HG03103 (cell line): ENCODE results near the gene CHAD.

Experiments used
- ATAC-seq: cut with Tn5 transposase; IDR thresholded peaks from one replicate; pipeline ENCODE4 v1.9.1; 2021; ENCODE audit warnings: low read depth; ENCODE audit not compliant: unreplicated experiment

CHAD gene, protein sequence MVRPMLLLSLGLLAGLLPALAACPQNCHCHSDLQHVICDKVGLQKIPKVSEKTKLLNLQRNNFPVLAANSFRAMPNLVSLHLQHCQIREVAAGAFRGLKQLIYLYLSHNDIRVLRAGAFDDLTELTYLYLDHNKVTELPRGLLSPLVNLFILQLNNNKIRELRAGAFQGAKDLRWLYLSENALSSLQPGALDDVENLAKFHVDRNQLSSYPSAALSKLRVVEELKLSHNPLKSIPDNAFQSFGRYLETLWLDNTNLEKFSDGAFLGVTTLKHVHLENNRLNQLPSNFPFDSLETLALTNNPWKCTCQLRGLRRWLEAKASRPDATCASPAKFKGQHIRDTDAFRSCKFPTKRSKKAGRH

DNA sequence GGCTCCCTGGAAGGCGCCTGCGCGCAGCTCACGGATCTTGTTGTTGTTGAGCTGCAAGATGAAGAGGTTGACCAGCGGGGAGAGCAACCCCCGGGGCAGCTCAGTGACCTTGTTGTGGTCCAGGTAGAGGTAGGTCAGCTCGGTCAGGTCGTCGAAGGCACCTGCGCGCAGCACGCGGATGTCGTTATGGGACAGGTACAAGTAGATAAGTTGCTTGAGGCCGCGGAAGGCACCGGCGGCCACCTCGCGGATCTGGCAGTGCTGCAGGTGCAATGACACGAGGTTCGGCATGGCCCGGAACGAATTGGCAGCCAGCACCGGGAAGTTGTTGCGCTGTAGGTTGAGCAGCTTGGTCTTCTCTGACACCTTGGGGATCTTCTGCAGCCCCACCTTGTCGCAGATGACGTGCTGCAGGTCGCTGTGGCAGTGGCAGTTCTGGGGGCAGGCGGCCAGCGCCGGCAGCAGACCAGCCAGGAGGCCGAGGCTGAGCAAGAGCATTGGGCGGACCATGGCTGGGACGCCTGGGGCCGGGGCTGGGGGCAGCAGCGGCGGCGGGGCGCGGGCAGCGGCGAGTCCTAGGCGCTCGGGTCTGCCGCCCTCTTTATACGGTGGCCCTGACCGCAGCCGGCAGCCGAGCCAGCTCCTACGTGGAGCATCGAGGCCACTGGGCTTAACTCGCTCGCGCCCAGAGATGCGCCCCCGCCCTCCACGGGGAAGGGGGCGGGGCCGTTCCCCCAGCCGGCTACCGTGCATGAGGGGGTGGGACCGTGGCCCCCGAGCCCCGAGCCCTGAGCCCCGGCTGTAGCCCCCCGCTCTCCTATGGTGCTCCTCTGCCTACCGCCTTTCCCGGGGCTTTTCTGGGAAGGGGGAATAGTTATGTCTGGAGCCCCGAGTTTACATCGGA is at the start of gene CHAD:
Gene CHAD (minus strand): TSS at position 577 of the 904 bp plus-strand sequence. CDS start 67 bp downstream, at position 510.
- ATAC-seq, result no peak

GRCh38 chr17:50517504-50518383 is 49.1 kb upstream of the CHAD start:
- ATAC-seq, result no peak

GRCh38 chr17:50517011-50517410 is 48.3 kb upstream of the CHAD start:
- no peak for ATAC-seq

- no peak for ATAC-seq
These were observed 46.4 kb upstream of the CHAD start for GRCh38 chr17:50514936-50515702.

GRCh38 chr17:50514388-50514787 is 45.7 kb upstream of the CHAD start:
- no peak for ATAC-seq

DNA sequence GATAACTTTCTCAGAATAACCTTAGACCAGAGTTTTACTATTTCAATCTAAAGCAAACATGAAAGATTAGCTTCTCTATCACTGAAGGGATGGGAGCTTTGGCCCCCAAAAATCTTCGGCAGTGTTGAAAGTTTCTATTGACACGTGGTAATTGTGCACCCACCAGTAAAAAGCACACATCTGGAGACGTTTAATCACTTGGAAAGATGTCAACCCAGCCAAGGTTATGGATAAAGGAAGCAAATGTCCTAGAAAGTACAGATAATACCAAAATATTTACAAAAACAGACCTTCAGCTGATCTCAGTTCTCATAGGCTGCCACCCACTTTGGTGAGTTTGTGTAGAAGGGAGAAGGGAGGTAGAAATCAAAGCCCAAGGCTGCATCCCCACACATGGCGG is 44.8 kb upstream of the CHAD start:
- ATAC-seq, result no peak

- ATAC-seq, result peak; percentile 77
These were observed 42.4 kb upstream of the CHAD start for GRCh38 chr17:50511058-50511457.

- no peak for ATAC-seq
These were observed 40.1 kb upstream of the CHAD start for GRCh38 chr17:50508573-50509460.

DNA sequence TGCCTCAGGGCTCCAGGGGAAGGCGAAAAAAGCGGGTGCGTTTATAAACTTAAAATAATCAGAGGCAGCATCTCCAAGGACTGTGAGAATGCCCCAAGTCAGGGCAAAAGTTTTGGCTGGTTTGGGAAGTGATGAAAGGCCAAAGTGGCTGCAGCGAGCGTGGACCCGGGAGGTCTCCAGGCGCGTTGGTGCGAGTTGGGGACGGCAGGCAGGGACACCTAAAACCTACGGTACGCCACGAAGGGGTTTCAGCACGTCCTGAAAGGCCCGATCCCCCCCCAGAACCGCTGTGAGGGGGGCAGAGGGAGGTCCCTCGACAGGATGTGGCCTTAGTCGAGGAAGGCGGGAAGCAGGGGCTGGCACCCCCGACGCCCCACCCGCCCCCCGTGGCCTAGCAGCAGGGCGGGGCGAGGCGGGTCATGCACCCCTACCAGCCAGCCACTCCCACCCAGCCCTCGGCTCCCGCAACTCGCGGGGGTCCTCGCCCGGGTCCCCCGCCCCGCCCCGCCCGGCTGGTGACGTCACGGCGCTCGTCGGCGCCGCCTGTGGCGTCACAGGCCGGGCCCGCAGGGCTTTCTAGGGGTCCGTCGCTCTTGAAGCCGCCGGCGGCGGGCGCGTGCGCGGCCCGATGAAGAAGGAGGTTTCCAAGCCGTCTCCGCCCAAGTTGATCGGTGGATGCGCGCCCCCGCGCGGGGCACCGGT is 39.3 kb upstream of the CHAD start, which contains the start of gene MYCBPAP:
Gene MYCBPAP (plus strand): TSS at position 569 of the 702 bp plus-strand sequence. CDS start 236 bp downstream, outside the sequence.
- ATAC-seq, result no peak

DNA sequence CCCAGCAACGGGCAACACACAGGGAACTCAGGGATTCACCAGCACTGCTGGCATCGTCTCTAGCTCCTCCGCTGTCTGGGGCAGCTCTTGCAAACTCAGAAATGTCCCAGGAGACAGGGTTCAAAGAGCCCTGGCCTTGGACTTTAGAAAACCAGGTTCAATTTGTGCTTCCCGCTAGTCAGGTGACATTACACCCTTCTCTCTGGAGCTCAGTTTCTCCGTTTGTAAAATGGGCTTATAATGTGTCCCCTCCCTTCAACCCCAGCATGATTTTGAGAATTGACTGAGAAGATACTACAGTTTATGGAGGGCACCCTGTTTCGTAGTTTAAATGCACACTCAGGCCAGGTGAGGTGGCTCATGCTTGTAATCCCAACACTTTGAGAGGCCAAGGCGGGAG is 37.6 kb upstream of the CHAD start:
- no peak for ATAC-seq

DNA sequence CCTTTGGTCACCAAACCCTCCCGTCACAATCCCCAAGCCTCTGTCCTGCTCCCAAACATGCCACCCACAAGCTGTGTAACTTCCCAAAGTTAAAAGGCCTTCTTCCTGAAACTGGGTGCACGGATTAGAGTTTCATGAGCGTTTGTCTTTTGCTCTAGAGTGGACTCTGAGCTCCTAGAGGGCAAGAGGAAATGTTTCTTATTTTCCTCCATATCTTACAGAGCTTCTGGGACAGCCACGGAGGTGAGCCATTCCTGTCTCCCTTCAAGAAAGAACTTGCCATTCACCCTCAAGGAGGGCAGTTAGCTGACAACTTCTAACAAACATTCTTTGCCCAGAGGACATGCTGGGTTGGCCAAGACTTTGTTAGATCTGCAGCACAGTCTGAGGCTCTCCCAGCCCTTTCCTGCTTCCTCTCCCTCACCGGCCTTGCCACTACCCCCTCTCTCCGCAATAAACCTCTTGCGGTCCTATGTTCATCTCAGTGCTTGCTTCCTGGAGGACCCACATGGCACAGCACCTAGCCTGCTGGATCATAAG is 37.0 kb upstream of the CHAD start:
- no peak for ATAC-seq

DNA sequence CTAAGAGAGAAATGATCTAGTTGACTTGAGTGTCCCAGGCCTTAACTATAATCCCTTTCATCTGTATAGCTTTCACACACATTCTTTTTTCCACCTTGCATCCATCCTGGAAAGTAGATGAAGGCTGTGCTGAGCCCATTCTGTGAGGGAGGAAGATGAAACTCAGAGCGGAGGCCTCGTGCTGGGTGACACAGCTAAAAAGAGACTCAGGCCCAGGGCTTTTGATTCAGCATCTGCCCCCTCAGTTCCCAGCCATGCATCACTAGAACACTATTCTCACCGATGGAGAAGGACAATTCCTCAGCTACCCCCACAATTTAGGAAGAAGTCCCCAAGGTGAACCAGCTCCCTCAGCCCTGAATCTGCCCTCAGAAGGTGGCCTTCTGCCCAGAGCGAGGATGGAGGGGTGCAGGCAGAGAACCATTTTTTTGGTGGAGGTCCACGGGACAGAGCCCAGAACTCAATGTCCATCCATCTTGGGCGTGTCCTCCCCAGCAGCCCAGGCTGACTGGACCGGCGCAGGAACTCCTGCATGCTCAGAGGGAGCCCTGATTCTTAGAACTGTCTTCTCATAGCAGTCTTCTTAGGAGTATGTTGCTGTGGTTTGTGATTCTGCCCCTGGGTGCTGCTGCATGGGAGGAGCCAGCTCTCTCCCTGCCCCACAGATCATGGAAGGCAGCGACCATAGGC is 33.8 kb upstream of the CHAD start:
- no peak for ATAC-seq

DNA sequence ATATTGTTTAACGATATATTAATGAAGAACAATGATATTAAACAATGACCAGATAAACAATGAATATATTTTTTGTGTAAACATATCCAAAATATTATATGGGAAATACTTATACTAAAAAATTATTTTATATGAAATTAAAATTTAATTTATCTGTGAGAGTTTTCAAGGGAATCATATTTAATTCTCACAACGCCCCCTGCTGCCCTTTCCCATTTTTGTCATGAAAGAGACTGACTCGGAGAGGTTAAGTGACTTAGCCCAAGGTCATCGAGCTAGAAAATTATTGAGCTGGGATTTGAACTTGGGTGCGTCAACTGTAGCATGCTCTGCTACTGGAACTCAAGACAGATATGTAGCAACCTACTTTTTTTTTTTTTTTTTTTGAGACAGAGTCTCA is 32.4 kb upstream of the CHAD start:
- no peak for ATAC-seq

- no peak for ATAC-seq
These were observed 31.0 kb upstream of the CHAD start for GRCh38 chr17:50499721-50500120.

GRCh38 chr17:50499270-50499669 is 30.6 kb upstream of the CHAD start:
- no peak for ATAC-seq

GRCh38 chr17:50498021-50498874 is 29.6 kb upstream of the CHAD start:
- no peak for ATAC-seq
